ENCODE measurements around the gene NAP1L4.

The NAP1L4 gene

DNA sequence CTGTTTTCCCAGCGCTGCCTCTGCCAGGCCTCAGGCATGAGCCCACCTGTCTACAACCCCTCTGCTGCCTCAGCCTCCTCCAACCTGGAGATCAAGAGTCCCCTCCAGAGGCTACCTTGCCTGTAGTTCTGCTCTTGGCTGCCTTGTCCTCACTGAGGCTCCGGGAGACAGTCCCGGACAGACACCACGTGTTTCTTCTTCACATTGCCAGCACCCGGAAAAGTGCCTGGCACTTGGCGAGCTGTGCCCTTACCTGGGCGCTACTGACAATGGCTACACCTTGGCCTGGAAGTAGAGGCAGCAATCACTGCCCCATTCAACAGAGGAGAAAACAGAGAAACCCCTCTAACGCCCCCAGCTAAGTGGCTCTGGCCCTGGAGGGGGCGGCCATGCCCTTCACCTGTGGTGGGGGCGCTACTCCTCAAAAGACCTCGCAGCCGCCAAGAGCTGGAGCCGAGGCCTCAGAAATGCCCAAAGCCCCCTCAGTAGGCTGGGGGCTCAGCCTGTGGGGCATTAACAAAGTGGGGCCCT is 3.0 kb upstream of the NAP1L4 start:
- no peak overlapping the region for H3K27ac ChIP-seq

DNA sequence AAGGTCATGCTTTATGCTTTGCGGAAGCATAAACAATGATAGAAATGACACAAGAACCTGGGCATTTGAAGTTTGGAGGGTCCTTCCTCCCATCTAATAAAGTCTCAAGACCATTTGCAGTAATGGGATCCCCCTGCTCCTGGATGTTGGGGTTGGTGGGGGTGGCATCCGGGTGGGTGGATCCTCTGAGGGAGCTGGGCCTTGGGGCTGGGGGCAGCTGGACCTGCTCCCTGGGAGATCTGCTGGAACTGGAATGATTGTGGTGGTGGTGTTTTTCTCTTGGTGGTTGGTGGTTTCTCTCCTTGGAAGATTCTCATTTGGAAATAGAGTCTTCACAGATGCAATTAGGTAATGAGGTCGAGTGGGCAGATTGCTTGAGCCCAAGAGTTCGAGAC is 2.2 kb upstream of the NAP1L4 start:
- H3K4me3 ChIP-seq (ENCODE audit: low read depth, low read length): no peak overlapping the region

More for the DNA sequence above, 3.0 kb upstream of the NAP1L4 start:
- TF ChIP-seq, protein P1, sequence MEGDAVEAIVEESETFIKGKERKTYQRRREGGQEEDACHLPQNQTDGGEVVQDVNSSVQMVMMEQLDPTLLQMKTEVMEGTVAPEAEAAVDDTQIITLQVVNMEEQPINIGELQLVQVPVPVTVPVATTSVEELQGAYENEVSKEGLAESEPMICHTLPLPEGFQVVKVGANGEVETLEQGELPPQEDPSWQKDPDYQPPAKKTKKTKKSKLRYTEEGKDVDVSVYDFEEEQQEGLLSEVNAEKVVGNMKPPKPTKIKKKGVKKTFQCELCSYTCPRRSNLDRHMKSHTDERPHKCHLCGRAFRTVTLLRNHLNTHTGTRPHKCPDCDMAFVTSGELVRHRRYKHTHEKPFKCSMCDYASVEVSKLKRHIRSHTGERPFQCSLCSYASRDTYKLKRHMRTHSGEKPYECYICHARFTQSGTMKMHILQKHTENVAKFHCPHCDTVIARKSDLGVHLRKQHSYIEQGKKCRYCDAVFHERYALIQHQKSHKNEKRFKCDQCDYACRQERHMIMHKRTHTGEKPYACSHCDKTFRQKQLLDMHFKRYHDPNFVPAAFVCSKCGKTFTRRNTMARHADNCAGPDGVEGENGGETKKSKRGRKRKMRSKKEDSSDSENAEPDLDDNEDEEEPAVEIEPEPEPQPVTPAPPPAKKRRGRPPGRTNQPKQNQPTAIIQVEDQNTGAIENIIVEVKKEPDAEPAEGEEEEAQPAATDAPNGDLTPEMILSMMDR (IDR thresholded peaks at IDR 0.05; ENCODE audit: low read depth, low read length, missing control alignments): no peak
- no peak overlapping the region for H3K4me3 ChIP-seq (ENCODE audit: low read depth, low read length)
- H3K36me3 ChIP-seq (replicated peaks): peaks cover 3% of the 10 kb centered on the region
- in situ Hi-C loops (cut with HindIII; ENCODE audit: low pct_ligation_motif_present, low sequenced_read_pairs): no loop called here
- DNase-seq: no peak
- no peaks in the 10 kb centered on the region for H3K27me3 ChIP-seq (replicated peaks)

DNA sequence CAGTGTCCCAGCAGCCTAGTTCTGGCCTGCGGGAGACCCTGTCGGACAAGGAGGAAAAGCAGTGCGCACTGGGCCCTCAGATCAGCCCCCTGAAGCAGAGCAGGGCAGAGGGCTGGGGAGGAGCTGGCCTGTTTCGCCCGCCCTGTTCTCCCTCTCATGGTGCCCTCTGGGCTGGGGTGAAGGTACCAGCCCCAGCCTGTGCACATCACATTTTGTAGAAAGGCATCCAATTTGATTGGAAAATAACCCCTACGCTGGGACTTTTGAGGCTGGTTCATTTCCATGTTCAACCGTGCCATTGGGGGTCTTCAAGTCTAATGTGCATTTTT is 832 bp upstream of the NAP1L4 start:
- Histone ChIP-seq H3K4me3 (ENCODE audit: low read depth, low read length) (peak overlapping the region; percentile 89), H3K27me3 (replicated peaks) (no peaks in the 10 kb centered on the region), H3K27ac (peak overlapping the region; percentile 33), H3K36me3 (replicated peaks) (no peaks in the 10 kb centered on the region)
- TF ChIP-seq, protein P1 (IDR thresholded peaks at IDR 0.05; ENCODE audit: low read depth, low read length, missing control alignments): no peak
- no peak for DNase-seq
- in situ Hi-C loops (cut with HindIII; ENCODE audit: low pct_ligation_motif_present, low sequenced_read_pairs): no loop called here

More for the DNA sequence above, 2.2 kb upstream of the NAP1L4 start:
- Histone ChIP-seq H3K27me3 (replicated peaks) (no peaks in the 10 kb centered on the region), H3K36me3 (replicated peaks) (no peaks in the 10 kb centered on the region), H3K27ac (no peak overlapping the region)
- TF ChIP-seq, protein P1 (IDR thresholded peaks at IDR 0.05; ENCODE audit: low read depth, low read length, missing control alignments): no peak
- DNase-seq: no peak
- in situ Hi-C loops (cut with HindIII; ENCODE audit: low pct_ligation_motif_present, low sequenced_read_pairs): no loop called here

DNA sequence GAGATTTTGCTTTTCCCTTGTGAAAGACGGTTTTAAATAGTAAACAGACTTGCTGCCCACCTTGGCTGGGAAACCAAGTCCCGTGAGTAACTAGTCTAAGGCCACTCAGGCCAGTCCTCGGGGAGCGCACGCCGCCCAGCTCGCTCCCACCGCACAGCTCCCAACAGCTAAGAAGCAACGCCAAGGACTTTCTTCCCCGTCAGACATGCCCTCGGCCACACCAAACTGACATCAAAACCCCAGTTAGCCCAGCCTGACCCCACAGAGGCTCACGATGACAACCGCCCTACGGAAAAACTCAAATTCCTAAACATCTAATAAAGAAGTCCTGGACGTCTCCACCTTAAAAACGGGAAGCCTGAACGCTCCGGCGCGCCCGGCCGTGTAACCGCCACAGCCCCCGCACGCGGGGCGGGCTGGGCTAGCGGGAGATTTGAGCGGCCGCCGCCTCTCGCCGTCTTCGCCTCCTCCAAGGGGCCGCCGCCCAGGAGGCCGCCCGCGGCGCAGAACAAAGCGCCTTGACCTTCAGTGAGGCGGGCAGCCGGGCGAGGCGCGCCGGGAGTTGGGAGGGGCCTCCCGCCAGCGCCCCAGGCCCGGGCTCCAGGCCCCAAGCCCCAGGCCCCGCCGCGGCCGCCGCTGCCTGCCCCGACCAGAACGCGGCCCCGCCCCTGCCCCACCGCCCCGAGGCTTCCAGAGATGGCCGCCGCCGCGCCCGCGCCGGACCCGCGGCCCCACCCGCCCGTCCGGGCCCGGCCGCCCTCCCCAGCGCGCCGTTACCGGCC is 486 bp downstream of the NAP1L4 start:
- TF ChIP-seq, protein P1 (IDR thresholded peaks at IDR 0.05; ENCODE audit: low read depth, low read length, missing control alignments): no peak

DNA sequence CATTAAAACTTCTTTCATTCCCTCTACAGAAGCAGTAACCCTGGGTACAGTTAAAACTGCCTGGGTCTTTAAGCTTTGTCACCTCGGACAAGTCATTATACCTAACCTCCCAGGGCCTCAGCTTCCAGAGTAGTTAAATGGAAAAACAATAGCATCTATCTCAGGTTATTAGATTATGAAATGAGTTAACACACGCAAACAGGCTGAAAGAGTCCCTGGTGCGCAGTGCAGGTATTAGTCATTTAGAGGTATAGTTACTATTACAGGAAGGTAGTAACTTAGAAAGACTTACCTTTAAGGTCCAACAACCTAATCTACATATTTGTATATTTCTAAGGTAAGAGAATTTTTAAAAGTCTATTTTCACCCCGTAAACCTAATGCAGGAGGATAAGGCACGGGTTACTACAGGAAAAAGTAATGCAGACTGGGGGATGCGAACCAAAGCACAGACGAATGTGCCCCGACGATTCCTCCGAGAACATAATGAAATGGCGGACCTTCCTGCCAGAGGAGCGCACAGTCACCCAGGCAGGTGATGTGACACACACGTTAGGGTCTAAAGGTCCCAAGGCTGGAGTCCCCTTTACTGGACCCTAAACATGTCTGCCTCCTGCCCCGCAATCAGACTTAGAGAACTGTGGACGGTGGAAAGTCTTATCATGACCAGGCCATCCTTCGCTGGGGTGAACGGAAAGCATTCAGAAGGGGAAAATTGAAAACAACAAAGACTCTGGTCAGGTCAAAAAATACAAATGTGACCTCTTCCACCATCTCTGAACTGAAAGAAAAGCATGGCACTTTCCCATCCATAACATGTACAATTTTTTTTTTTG is 1.3 kb downstream of the NAP1L4 start:
- in situ Hi-C loops (cut with HindIII; ENCODE audit: low pct_ligation_motif_present, low sequenced_read_pairs): no loop called here
- DNase-seq: no peak
- no peaks in the 10 kb centered on the region for H3K36me3 ChIP-seq (replicated peaks)
- H3K27ac ChIP-seq: peak overlapping the region; percentile 67
- H3K27me3 ChIP-seq (replicated peaks): no peaks in the 10 kb centered on the region
- TF ChIP-seq, protein P1 (IDR thresholded peaks at IDR 0.05; ENCODE audit: low read depth, low read length, missing control alignments): no peak
- peak overlapping the region; percentile 89 for H3K4me3 ChIP-seq (ENCODE audit: low read depth, low read length)

More for the DNA sequence above, 486 bp downstream of the NAP1L4 start:
- Histone ChIP-seq H3K4me3 (ENCODE audit: low read depth, low read length) (peak overlapping the region; percentile 89), H3K36me3 (replicated peaks) (no peaks in the 10 kb centered on the region), H3K27me3 (replicated peaks) (no peaks in the 10 kb centered on the region), H3K27ac (peak overlapping the region; percentile 67)
- in situ Hi-C loops (cut with HindIII; ENCODE audit: low pct_ligation_motif_present, low sequenced_read_pairs): no loop called here
- DNase-seq: peak; percentile 12
